Endodermal cell (in vitro differentiated cells): ENCODE measurements around the gene KREMEN1. TPM values are rescaled to one million over a fixed set of nuclear protein-coding genes. Genes with fewer than 3 reads are reported as not detected.

ENCODE experiments used
- DNase-seq: peaks from one replicate; pipeline ENCODE4 v3.0.0-alpha.2; 2017
- H3K27ac ChIP-seq: 2 replicates; pipeline ENCODE4 v1.5.1; 2013; ENCODE audit warnings: mild to moderate bottlenecking, low read depth, low read length, moderate library complexity
- H3K27me3 ChIP-seq: 2 replicates; pipeline ENCODE4 v1.6.1; 2013; ENCODE audit warnings: mild to moderate bottlenecking, low read length, moderate library complexity; ENCODE audit not compliant: insufficient read depth, control insufficient read depth, poor library complexity, severe bottlenecking
- H3K36me3 ChIP-seq: 2 replicates; pipeline ENCODE4 v1.7.0; 2013; ENCODE audit warnings: mild to moderate bottlenecking, low read length, moderate library complexity; ENCODE audit not compliant: control insufficient read depth, insufficient read depth
- H3K4me1 ChIP-seq: one replicate; pipeline ENCODE4 v1.7.0; 2013; ENCODE audit warnings: low read length; ENCODE audit not compliant: control insufficient read depth, insufficient read depth
- H3K4me3 ChIP-seq: 2 replicates; pipeline ENCODE4 v1.5.1; 2013; ENCODE audit warnings: mild to moderate bottlenecking, low read length, moderate library complexity
- H3K9ac ChIP-seq: 2 replicates; pipeline ENCODE4 v1.6.1; 2013; ENCODE audit warnings: mild to moderate bottlenecking, low read length, moderate library complexity; ENCODE audit not compliant: poor library complexity, severe bottlenecking; ENCODE audit errors: extremely low read depth
- H3K9me3 ChIP-seq: 2 replicates; pipeline ENCODE4 v1.6.1; 2013; ENCODE audit warnings: mild to moderate bottlenecking, low read length, moderate library complexity; ENCODE audit not compliant: control insufficient read depth
- H3K27ac Mint-ChIP-seq: 2 replicates; pipeline ENCODE4 v1.8.0; 2020; ENCODE audit warnings: mixed read lengths
- H3K27me3 Mint-ChIP-seq: 2 replicates; pipeline ENCODE4 v1.8.0; 2021; ENCODE audit warnings: mild to moderate bottlenecking, mixed read lengths; ENCODE audit not compliant: insufficient read depth
- H3K36me3 Mint-ChIP-seq: 2 replicates; pipeline ENCODE4 v1.8.0; 2020; ENCODE audit warnings: low read depth, mixed read lengths
- H3K4me1 Mint-ChIP-seq: 2 replicates; pipeline ENCODE4 v1.8.0; 2020; ENCODE audit warnings: mixed read lengths
- H3K4me3 Mint-ChIP-seq: 2 replicates; pipeline ENCODE4 v1.8.0; 2020; ENCODE audit warnings: mild to moderate bottlenecking, moderate library complexity, mixed read lengths
- H3K9me3 Mint-ChIP-seq: 2 replicates; pipeline ENCODE4 v1.8.0; 2020; ENCODE audit warnings: mild to moderate bottlenecking, mixed read lengths
- CTCF ChIP-seq: fragments of 200-600 bp; sonication (generic); conservative IDR thresholded peaks from 2 replicates; pipeline ENCODE4 v1.5.0; 2021; ENCODE audit warnings: antibody characterized with exemption, mild to moderate bottlenecking
- WGBS, 2 experiments: methylation state at CpG; one replicate each; pipeline versions ENCODE4 v1.1.5 to v1.1.7; 2013; ENCODE audit warnings: missing lambda C conversion rate in 2 of 2, mixed read lengths in 1 of 2; ENCODE audit not compliant: insufficient coverage in 1 of 2, insufficient read length in 1 of 2; 5-methylcytosine and 5-hydroxymethylcytosine counted together
- total RNA-seq, 2 donors: library from RNA; stranded (reverse); fragmentation: NEBNext Ultra II Directional in 1 of 2; extraction: Animal tissue kit (Norgen Biotek cat#: 25700) in 1 of 2; gene quantifications; 2 replicates in 1 of 2; 3 replicates in 1 of 2; pipeline ENCODE4 v1.2.1, GENCODE V29; 2021

Gene KREMEN1
- total RNA-seq, 2 donors from 2014 or later, result 6.2 to 7.5 TPM

- DNase-seq, result no peak
- Mint-ChIP-seq H3K36me3 (peaks cover 32% of the 10 kb centered on the region), H3K27me3 (no peaks in the 10 kb centered on the region), H3K9me3 (peaks cover 4% of the 10 kb centered on the region), H3K4me3 (no peak overlapping the region), H3K27ac (no peak overlapping the region), H3K4me1 (peaks cover 9% of the 10 kb centered on the region)
- no peaks in the 10 kb centered on the region for H3K4me1 ChIP-seq
- H3K9ac ChIP-seq, result no peak overlapping the region
- TF ChIP-seq CTCF, result no peak
- H3K4me3 ChIP-seq, result no peak overlapping the region
- no peak overlapping the region for H3K27ac ChIP-seq
- WGBS, 2 experiments, result 95 to 97% methylated on average over 6 to 13 of the region's 13 CpGs
- no peaks in the 10 kb centered on the region for H3K36me3 ChIP-seq
- H3K27me3 ChIP-seq, result no peaks in the 10 kb centered on the region
- H3K9me3 ChIP-seq, result peaks cover 2% of the 10 kb centered on the region
Observed at GRCh38 chr22:29138556-29139305, 65.9 kb downstream of the KREMEN1 start.

- Mint-ChIP-seq H3K27ac (no peak overlapping the region), H3K4me1 (peaks cover 9% of the 10 kb centered on the region), H3K27me3 (no peaks in the 10 kb centered on the region), H3K9me3 (no peaks in the 10 kb centered on the region), H3K36me3 (peaks cover 26% of the 10 kb centered on the region), H3K4me3 (no peak overlapping the region)
- Histone ChIP-seq H3K9ac (no peak overlapping the region), H3K9me3 (no peaks in the 10 kb centered on the region), H3K36me3 (no peaks in the 10 kb centered on the region), H3K27ac (no peak overlapping the region), H3K4me3 (no peak overlapping the region), H3K4me1 (no peaks in the 10 kb centered on the region), H3K27me3 (no peaks in the 10 kb centered on the region)
- WGBS, 2 experiments, result 94 to 95% methylated on average over 7 to 8 of the region's 8 CpGs
- no peak for TF ChIP-seq CTCF
- no peak for DNase-seq
Observed at GRCh38 chr22:29139965-29140782, 67.3 kb downstream of the KREMEN1 start.

GRCh38 chr22:29141078-29141688, 68.3 kb downstream of the KREMEN1 start:
- H3K9me3 ChIP-seq, result no peaks in the 10 kb centered on the region
- DNase-seq, result no peak
- H3K4me3 ChIP-seq, result no peak overlapping the region
- no peaks in the 10 kb centered on the region for H3K36me3 ChIP-seq
- no peak for TF ChIP-seq CTCF
- no peak overlapping the region for H3K4me3 Mint-ChIP-seq
- H3K27me3 Mint-ChIP-seq, result no peaks in the 10 kb centered on the region
- H3K36me3 Mint-ChIP-seq, result peaks cover 26% of the 10 kb centered on the region
- H3K4me1 Mint-ChIP-seq, result peaks cover 14% of the 10 kb centered on the region
- no peak overlapping the region for H3K9ac ChIP-seq
- WGBS, 2 experiments, result 68 to 75% methylated on average over 4 to 10 of the region's 10 CpGs
- no peaks in the 10 kb centered on the region for H3K9me3 Mint-ChIP-seq
- no peaks in the 10 kb centered on the region for H3K27me3 ChIP-seq
- H3K27ac Mint-ChIP-seq, result no peak overlapping the region
- H3K4me1 ChIP-seq, result peaks cover under 1% of the 10 kb centered on the region
- no peak overlapping the region for H3K27ac ChIP-seq
